OCI-LY7 (cell line): Measurements from ENCODE around the gene PLCXD1. TPM values are rescaled to one million over a fixed set of nuclear protein-coding genes. Genes with fewer than 3 reads are reported as not detected.

Source experiments
- BruUV-seq: library from RNA; stranded (reverse); fragments of 400-500 nt; replicated peaks from 2 replicates; lab custom pipeline; 2021; lab: Mats Ljungman, UMichigan
- CTCF ChIA-PET: fragments of 300-600 bp; sonication (Branson Sonifier 250); formaldehyde crosslinking; loops from one replicate; lab custom pipeline; 2022; ENCODE audit warnings: antibody characterized with exemption; ENCODE audit not compliant: unreplicated experiment; lab: Charles Lee
- POLR2A ChIA-PET: fragments of 300-600 bp; sonication (Branson Sonifier 250); formaldehyde crosslinking; loops from one replicate; lab custom pipeline; 2022; ENCODE audit warnings: antibody characterized with exemption; lab: Charles Lee
- DNase-seq: peaks from one replicate; pipeline ENCODE4 v3.0.0-alpha.2; 2015; ENCODE audit warnings: low spot score
- H2AFZ ChIP-seq: fragments of 200-600 bp; sonication (generic), shearing (Covaris generic); 2 replicates; pipeline ENCODE4 v1.6.1; 2014; ENCODE audit warnings: mild to moderate bottlenecking, antibody characterized with exemption, low read length, moderate library complexity
- H3K27ac ChIP-seq: fragments of 200-600 bp; sonication (generic); 2 replicates; pipeline ENCODE4 v1.5.1; 2014; ENCODE audit warnings: mixed run types, low read depth, mild to moderate bottlenecking, moderate library complexity, low read length, inconsistent platforms; ENCODE audit not compliant: poor library complexity, severe bottlenecking
- H3K36me3 ChIP-seq: fragments of 200-600 bp; sonication (generic); 2 replicates; pipeline ENCODE4 v1.6.1; 2014; ENCODE audit warnings: mild to moderate bottlenecking, antibody characterized with exemption, low read length, moderate library complexity, mixed read lengths; ENCODE audit not compliant: insufficient read depth
- H3K4me1 ChIP-seq: fragments of 200-600 bp; sonication (generic); 2 replicates; pipeline ENCODE4 v1.5.1; 2014; ENCODE audit warnings: mild to moderate bottlenecking, low read length; ENCODE audit not compliant: insufficient read depth, poor library complexity, severe bottlenecking
- H3K4me2 ChIP-seq: fragments of 200-600 bp; sonication (generic); 2 replicates; pipeline ENCODE4 v1.6.1; 2014; ENCODE audit warnings: mild to moderate bottlenecking, low read length
- H3K4me3 ChIP-seq: fragments of 200-600 bp; sonication (generic); 2 replicates; pipeline ENCODE4 v1.5.1; 2014; ENCODE audit warnings: mild to moderate bottlenecking, low read depth, low read length; ENCODE audit not compliant: poor library complexity, severe bottlenecking
- H3K79me2 ChIP-seq: fragments of 200-600 bp; sonication (generic); 2 replicates; pipeline ENCODE4 v1.6.1; 2016; ENCODE audit warnings: low read depth, mild to moderate bottlenecking, low read length, moderate library complexity, mixed read lengths; ENCODE audit not compliant: insufficient read depth
- H3K9me2 ChIP-seq: fragments of 200-600 bp; sonication (generic); 2 replicates; pipeline ENCODE4 v1.6.1; 2016; ENCODE audit warnings: mild to moderate bottlenecking, low read length, mixed read lengths; ENCODE audit not compliant: insufficient read depth
- H3K9me3 ChIP-seq: fragments of 200-600 bp; sonication (generic); 2 replicates; pipeline ENCODE4 v1.6.1; 2014; ENCODE audit warnings: mild to moderate bottlenecking, mixed run types, low read length, mixed read lengths
- H4K20me1 ChIP-seq: fragments of 200-600 bp; sonication (generic); 2 replicates; pipeline ENCODE4 v1.6.1; 2014; ENCODE audit warnings: mild to moderate bottlenecking, antibody characterized with exemption, low read length, moderate library complexity, mixed read lengths; ENCODE audit not compliant: insufficient read depth
- CTCF ChIP-seq: fragments of 200-600 bp; sonication (generic); conservative IDR thresholded peaks from 2 replicates; pipeline ENCODE4 v1.5.1; 2014; ENCODE audit warnings: mild to moderate bottlenecking, antibody characterized with exemption, low read length, moderate library complexity, mixed read lengths
- EZH2phosphoT487 ChIP-seq: fragments of 200-600 bp; sonication (generic); IDR thresholded peaks from 2 replicates; pipeline ENCODE4 v1.6.1; 2018; ENCODE audit warnings: low read depth, borderline replicate concordance, mild to moderate bottlenecking, mixed run types, antibody characterized with exemption, low read length, moderate library complexity, mixed read lengths
- intact Hi-C: fragments of 100-400 bp; cut with micrococcal nuclease; formaldehyde crosslinking; loops from one replicate; pipeline ENCODE4 v1.10.0; 2022; ENCODE audit not compliant: unreplicated experiment
- total RNA-seq, 2 experiments: library from RNA; depleted of rRNA in 1 of 2; stranded (reverse); fragments of >200 nt in 1 of 2; shearing (Covaris generic) in 1 of 2; gene quantifications; 2 replicates each; pipeline ENCODE4 v1.2.3, GENCODE V29; 2014 to 2022

The PLCXD1 gene
- total RNA-seq, 2 experiments from 2014 or later, result 86.0 to 133 TPM

GRCh38 chrX:307261-308111, 26.3 kb downstream of the PLCXD1 start:
- no peak overlapping the region for H2AFZ ChIP-seq
- no peak overlapping the region for H3K4me3 ChIP-seq
- TF ChIP-seq EZH2phosphoT487 (no peak), CTCF (no peak)
- no peaks in the 10 kb centered on the region for H3K9me2 ChIP-seq
- H3K36me3 ChIP-seq, result peaks cover 80% of the 10 kb centered on the region
- no peak overlapping the region for H3K27ac ChIP-seq
- no TSS peak for BruUV-seq
- H3K9me3 ChIP-seq, result no peaks in the 10 kb centered on the region
- no peak overlapping the region for H3K4me2 ChIP-seq
- intact Hi-C loops, result no loop called here
- CTCF ChIA-PET, result no interaction called here
- H4K20me1 ChIP-seq, result no peaks in the 10 kb centered on the region; the same call in 1 of the 2 replicates
- no peak for DNase-seq
- POLR2A ChIA-PET, result no interaction called here
- H3K79me2 ChIP-seq, result peaks cover 3% of the 10 kb centered on the region; the same call in 1 of the 2 replicates
- H3K4me1 ChIP-seq, result no peaks in the 10 kb centered on the region

- ChIA-PET CTCF (no interaction called here), POLR2A (no interaction called here)
- Histone ChIP-seq H3K4me1 (no peaks in the 10 kb centered on the region), H3K9me2 (no peaks in the 10 kb centered on the region), H3K79me2 (peaks cover 3% of the 10 kb centered on the region; the same call in 1 of the 2 replicates), H3K9me3 (no peaks in the 10 kb centered on the region), H3K4me2 (no peak overlapping the region), H3K27ac (no peak overlapping the region), H3K36me3 (peaks cover 82% of the 10 kb centered on the region), H2AFZ (no peak overlapping the region), H3K4me3 (no peak overlapping the region), H4K20me1 (no peaks in the 10 kb centered on the region; the same call in 1 of the 2 replicates)
- TF ChIP-seq CTCF (no peak), EZH2phosphoT487 (no peak)
- no TSS peak for BruUV-seq
- intact Hi-C loops, result no loop called here
- DNase-seq, result no peak
Observed at GRCh38 chrX:308821-309520, 27.8 kb downstream of the PLCXD1 start.
